GM18520 (cell line): ENCODE measurements around the gene ANKRD66.
"Not testable (repeated sequence)": the region's sequence is repeated elsewhere in the genome, so short reads cannot be mapped to it uniquely, and the experiment has no call there.

Experiments used
- ATAC-seq: cut with Tn5 transposase; IDR thresholded peaks from one replicate; pipeline ENCODE4 v1.9.1; 2021; ENCODE audit not compliant: unreplicated experiment

The ANKRD66 gene

GRCh38 chr6:46746696-46747095 lies at the start of gene ANKRD66:
ANKRD66 (plus strand) TSS chr6:46746933; CDS start chr6:46751949, 5,016 bp downstream.
- ATAC-seq: no peak

GRCh38 chr6:46699970-46700369 lies 46.8 kb upstream of the ANKRD66 start:
- ATAC-seq: no peak

GRCh38 chr6:46704562-46704961 lies 42.2 kb upstream of the ANKRD66 start:
- no peak for ATAC-seq

- ATAC-seq: no peak
Observed at GRCh38 chr6:46706464-46706863, 40.3 kb upstream of the ANKRD66 start.

- ATAC-seq: no peak
Observed at GRCh38 chr6:46711491-46711890, 35.2 kb upstream of the ANKRD66 start.

DNA sequence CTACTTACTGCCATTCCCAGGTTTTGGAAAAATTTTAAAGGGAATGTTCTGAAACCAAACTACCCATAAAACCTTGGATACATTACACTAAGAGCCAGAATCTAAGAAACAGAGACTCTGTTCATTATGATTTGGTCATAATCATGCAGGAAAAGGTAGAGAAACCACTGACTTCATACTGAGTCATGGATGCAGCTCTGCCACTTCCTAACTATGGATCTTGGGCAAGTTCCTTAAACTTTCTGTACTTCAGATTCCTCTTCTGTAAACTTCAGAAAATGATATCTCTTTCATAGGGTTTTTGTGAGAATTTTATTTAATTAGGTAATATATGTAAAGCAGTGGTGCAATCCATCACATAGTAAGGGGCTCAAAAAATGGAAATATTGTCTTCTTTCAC lies 31.6 kb upstream of the ANKRD66 start:
- ATAC-seq: no peak

GRCh38 chr6:46719099-46719498 lies 27.6 kb upstream of the ANKRD66 start:
- ATAC-seq: no peak

GRCh38 chr6:46720401-46720800 lies 26.3 kb upstream of the ANKRD66 start:
- ATAC-seq: no peak

- ATAC-seq: no peak
Observed at GRCh38 chr6:46729787-46730326, 16.9 kb upstream of the ANKRD66 start.

- no peak for ATAC-seq
Observed at GRCh38 chr6:46730921-46731461, 15.7 kb upstream of the ANKRD66 start.

- no peak for ATAC-seq
Observed at GRCh38 chr6:46733341-46733801, 13.4 kb upstream of the ANKRD66 start.

DNA sequence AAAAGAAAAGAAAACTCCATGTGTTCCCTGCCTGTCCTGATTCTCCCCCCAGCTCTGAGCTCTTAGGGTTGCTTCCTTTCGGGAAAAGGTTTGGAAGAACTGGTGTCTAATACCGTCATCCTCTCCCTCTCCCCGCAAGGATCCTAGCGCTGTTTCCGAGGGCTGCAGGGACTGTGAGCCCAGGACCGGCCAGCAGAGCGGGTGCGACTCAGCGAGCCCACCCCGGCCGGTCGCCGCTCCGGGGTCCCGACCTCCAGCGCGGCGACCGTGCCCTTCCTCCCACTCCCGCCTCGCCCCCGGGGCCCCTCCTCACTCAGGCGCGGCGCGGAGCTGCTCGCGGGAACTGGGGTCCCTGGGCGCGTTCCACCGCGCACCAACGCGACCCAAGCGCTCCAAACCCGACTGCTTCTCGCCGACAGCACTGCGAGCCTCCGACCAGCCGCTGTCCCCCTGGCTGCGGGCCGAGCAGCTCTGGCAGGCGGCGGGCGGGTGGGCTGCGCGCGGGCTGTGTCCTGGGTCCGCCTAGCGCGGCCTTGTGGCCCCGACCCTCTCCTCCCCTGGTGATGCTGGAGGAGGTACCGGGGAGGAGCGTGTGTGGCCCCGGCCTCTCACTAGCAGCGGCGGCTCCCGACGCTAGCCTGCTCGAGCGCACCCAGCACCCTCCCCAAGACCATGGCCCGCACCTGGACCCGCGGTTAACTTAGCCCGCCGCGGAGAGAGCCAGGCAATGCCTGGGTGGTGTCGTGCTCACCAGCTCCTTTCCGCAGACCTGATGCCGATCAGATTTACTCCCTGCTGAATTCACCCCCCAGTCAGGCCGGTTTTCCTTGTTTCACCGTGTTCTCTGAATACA lies 11.6 kb upstream of the ANKRD66 start, which contains the start of gene PLA2G7:
PLA2G7 (minus strand) TSS at position 509 of the 853 bp plus-strand sequence. CDS start 12,484 bp downstream, outside the sequence.
- no peak for ATAC-seq

- ATAC-seq: no peak
Observed at GRCh38 chr6:46735720-46736031, 11.1 kb upstream of the ANKRD66 start.

GRCh38 chr6:46736906-46737305 lies 9.8 kb upstream of the ANKRD66 start:
- no peak for ATAC-seq

DNA sequence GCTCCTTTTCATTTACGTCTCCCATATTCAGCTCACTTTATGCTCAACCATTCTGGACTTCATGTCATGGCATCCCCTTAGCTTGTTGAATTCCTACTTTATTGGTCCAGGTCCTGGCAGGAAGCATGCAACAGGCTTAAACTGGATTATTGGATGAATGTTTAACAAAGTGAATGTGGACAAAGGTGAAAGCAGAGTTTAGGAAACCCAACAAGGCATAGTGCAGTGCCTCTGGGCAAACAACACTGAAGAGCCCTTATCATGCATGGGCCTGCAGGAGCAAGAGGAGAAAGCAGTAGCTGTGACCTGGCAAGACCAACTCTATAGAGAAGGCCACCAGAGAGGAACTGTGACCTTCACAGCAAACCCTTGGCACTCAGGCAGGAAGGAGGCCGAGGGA lies 5.3 kb upstream of the ANKRD66 start:
- no peak for ATAC-seq

- no peak for ATAC-seq
Observed at GRCh38 chr6:46741910-46742309, 4.8 kb upstream of the ANKRD66 start.

DNA sequence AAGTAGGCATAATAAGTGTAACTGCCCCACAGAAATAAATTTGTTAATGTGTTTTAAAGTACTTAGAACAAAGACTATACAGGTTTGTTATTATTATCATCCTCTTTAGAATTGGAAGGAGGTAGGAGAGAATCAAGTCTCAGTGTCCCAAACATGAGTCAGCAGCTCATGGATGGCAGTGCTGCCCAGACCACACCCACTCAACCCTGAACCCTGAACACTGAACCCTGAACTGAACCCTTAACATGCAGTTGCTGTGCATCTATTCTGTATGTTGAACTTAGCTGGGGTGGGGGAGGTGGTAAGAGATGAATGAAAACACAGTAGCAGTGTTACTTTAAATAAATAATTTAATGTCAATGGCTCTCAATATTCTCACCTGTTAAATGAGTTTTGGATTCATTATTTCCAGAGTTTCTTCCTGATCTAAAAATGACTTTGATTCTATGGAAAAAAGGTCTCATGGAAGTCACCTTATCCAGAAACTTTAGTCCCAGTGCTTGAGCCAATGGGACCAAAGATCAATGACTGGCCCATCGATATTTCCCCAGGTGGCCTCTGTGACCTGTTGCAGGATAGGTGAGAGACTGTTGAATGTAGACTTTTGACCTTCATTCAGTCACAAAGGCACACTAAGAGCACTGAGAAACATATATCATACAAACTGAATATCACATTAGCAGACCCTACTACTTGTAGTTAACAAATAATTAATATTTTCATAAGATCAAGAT lies 3.1 kb upstream of the ANKRD66 start:
- no peak for ATAC-seq

DNA sequence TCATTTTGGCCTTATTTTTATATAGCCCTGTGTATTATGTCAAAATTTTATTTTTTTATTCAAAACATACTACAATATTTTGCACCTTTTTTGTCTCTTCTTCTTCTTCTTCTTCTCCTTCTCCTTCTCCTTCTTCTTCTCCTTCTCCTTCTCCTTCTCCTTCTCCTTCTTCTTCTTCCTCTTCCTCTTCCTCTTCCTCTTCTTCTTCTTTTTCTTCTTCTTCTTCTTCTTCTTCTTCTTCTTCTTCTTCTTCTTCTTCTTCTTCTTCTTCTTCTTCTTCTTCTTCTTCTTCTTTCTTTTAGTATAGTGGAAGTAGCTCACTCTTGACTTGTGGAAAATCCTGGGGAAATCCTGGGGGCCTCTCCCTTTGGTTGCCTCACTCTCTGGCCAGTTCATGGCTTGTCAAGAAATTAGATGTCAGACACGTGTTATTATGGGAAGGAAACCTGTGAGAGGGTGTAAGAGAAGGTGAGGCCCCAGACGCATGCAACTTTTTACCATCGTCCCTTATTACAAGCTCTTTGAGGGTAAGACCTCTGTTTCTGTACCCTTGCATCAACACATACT lies 2.5 kb upstream of the ANKRD66 start:
- ATAC-seq: not testable (repeated sequence)

DNA sequence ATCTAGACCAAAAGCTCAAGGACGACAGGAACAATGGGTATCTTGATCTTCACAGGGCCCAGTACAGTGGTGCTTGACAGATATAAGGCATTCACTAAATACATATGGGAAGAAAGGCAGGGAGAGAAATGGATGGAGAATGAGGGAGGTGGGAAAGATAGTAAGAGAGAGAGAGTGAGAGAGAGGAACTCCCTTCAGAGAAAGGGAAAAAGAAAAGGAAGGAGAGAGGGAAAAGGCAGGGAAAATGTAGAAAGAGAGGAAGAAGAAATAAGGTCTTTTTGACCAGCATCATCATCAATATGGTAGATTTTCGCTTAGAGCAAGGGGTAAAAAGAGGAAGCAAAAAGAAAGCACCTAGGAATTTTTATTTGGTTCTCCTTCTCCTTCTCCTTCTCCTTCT lies 760 bp upstream of the ANKRD66 start:
- ATAC-seq: no peak

- ATAC-seq: no peak
Observed at GRCh38 chr6:46748940-46749503, 2.3 kb downstream of the ANKRD66 start.

DNA sequence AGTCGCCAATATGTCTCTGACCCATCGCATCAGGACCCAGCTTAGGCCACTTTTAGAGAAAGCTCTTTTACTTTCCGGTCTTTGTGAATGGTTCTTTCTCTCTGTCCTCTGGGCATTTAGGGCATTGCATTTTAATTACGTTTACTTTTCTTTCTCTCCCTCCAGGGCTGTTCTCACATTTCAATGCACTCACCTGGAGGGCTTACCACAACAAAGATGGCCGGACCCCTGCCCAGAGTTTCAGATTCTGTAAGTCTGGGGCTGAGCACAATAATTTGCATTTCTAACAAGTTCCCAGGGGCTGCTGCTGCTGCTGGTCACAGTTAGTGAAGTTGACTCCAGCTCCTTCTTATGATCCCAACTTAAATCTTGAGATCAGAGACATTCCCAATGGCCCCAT lies 3.0 kb downstream of the ANKRD66 start:
- ATAC-seq: no peak
